Right lobe of liver (tissue), 4 donors: ENCODE data around the gene SH3PXD2A.

Experiments used
- POLR2A ChIP-seq: fragments of 450-650 bp; IDR thresholded peaks from one replicate; pipeline ENCODE4 v1.6.1; 2017; ENCODE audit warnings: antibody characterized with exemption, mild to moderate bottlenecking
- TF ChIP-seq, protein P1 (sequence below), 4 donors: fragments of 200-600 bp in 3 of 4; fragments of 450-650 bp in 1 of 4; IDR thresholded peaks; one replicate each; pipeline versions ENCODE4 v1.5.1 to v1.8.0; 2016 to 2022; ENCODE audit warnings: antibody characterized with exemption in 4 of 4, mild to moderate bottlenecking in 2 of 4
- donor health status: DM: no; HTN: no; CAD: no.
- donor health status: DM: no; HTN: no; CAD: no.
- donor health status: DM: no; HTN: yes; CAD: no.

DNA sequence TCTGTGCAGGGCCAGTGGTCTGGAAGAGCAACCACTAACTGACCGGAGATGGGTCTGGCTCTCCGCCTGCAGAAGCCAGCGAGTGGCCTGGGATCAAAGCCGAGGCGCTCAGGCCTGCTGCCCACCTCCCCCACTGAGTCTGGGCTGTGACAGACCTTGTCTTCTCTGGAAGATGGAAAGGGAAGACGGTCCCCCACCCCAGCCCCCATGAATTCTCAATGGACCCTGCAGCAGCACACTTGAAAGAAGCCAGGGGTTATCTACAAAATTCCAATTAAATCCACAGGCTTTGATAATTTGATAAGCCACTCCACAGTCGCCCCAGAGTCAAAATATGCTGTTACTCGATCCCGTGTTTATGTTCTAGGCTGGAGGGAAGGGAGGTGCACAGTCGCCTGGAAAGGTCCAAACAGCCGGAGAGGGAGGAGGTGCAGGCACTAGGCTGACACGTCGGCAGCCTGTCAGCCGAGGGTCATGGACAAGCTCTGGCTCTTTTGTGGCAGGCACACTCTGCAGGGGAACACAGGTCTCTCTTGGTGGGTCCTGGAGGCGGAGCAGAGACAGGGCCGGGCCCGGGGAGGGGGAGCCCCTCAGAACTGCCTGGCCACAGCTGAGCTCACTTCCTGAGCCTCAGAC lies 134.9 kb downstream of the SH3PXD2A start:
- TF ChIP-seq, protein P1, sequence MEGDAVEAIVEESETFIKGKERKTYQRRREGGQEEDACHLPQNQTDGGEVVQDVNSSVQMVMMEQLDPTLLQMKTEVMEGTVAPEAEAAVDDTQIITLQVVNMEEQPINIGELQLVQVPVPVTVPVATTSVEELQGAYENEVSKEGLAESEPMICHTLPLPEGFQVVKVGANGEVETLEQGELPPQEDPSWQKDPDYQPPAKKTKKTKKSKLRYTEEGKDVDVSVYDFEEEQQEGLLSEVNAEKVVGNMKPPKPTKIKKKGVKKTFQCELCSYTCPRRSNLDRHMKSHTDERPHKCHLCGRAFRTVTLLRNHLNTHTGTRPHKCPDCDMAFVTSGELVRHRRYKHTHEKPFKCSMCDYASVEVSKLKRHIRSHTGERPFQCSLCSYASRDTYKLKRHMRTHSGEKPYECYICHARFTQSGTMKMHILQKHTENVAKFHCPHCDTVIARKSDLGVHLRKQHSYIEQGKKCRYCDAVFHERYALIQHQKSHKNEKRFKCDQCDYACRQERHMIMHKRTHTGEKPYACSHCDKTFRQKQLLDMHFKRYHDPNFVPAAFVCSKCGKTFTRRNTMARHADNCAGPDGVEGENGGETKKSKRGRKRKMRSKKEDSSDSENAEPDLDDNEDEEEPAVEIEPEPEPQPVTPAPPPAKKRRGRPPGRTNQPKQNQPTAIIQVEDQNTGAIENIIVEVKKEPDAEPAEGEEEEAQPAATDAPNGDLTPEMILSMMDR (IDR thresholded peaks at IDR 0.05): no peak
- TF ChIP-seq POLR2A: no peak
